GM12875 (cell line): ENCODE data around the gene EIF6.
"Not testable (repeated sequence)": the region's sequence is repeated elsewhere in the genome, so short reads cannot be mapped to it uniquely, and the experiment has no call there.

ENCODE experiments used
- H3K4me3 ChIP-seq: one replicate; pipeline ENCODE4 v1.5.1; 2011; ENCODE audit warnings: low read depth, low read length, control low read depth
- CTCF ChIP-seq: IDR thresholded peaks from 2 replicates; pipeline ENCODE4 v1.5.1; 2011; ENCODE audit warnings: low read depth, mild to moderate bottlenecking, control low read depth, inconsistent platforms, low read length, moderate library complexity, borderline replicate concordance; ENCODE audit not compliant: insufficient read depth

EIF6 gene

GRCh38 chr20:35271073-35271882 is 13.3 kb downstream of the EIF6 start:
- TF ChIP-seq CTCF: no peak
- no peak overlapping the region for H3K4me3 ChIP-seq

- H3K4me3 ChIP-seq: no peak overlapping the region
- TF ChIP-seq CTCF: no peak
Measured at GRCh38 chr20:35270021-35270902, 14.3 kb downstream of the EIF6 start.

GRCh38 chr20:35269055-35269781 is 15.4 kb downstream of the EIF6 start:
- H3K4me3 ChIP-seq: no peak overlapping the region
- peak; percentile 84 for TF ChIP-seq CTCF

GRCh38 chr20:35267092-35267491 is 17.5 kb downstream of the EIF6 start:
- H3K4me3 ChIP-seq: no peak overlapping the region
- no peak for TF ChIP-seq CTCF

GRCh38 chr20:35264755-35265154 is 19.8 kb downstream of the EIF6 start:
- H3K4me3 ChIP-seq: no peak overlapping the region
- no peak for TF ChIP-seq CTCF

- TF ChIP-seq CTCF: no peak
- no peak overlapping the region for H3K4me3 ChIP-seq
Measured at GRCh38 chr20:35263532-35264341, 20.8 kb downstream of the EIF6 start.

- not testable (repeated sequence) for H3K4me3 ChIP-seq
Measured at GRCh38 chr20:35262731-35263531, 21.6 kb downstream of the EIF6 start.

GRCh38 chr20:35262321-35262720 is 22.3 kb downstream of the EIF6 start:
- not testable (repeated sequence) for H3K4me3 ChIP-seq
